ENCODE measurements around the gene GTF2IRD2.
"Not testable (repeated sequence)": the region's sequence is repeated elsewhere in the genome, so short reads cannot be mapped to it uniquely, and the experiment has no call there.

GTF2IRD2 gene

GRCh38 chr7:74766509-74766908 is 84.9 kb downstream of the GTF2IRD2 start:
- H3K27me3 Mint-ChIP-seq (ENCODE audit: low read depth); H3K27ac Mint-ChIP-seq; H3K9me3 Mint-ChIP-seq; H3K4me3 Mint-ChIP-seq; H3K4me1 Mint-ChIP-seq; H3K36me3 Mint-ChIP-seq (ENCODE audit: low read depth): not testable (repeated sequence)

- H3K36me3 Mint-ChIP-seq (ENCODE audit: low read depth); H3K4me3 Mint-ChIP-seq; H3K9me3 Mint-ChIP-seq; H3K27ac Mint-ChIP-seq; H3K27me3 Mint-ChIP-seq (ENCODE audit: low read depth); H3K4me1 Mint-ChIP-seq: not testable (repeated sequence)
Observed at GRCh38 chr7:74765205-74765918, 86.0 kb downstream of the GTF2IRD2 start.

DNA sequence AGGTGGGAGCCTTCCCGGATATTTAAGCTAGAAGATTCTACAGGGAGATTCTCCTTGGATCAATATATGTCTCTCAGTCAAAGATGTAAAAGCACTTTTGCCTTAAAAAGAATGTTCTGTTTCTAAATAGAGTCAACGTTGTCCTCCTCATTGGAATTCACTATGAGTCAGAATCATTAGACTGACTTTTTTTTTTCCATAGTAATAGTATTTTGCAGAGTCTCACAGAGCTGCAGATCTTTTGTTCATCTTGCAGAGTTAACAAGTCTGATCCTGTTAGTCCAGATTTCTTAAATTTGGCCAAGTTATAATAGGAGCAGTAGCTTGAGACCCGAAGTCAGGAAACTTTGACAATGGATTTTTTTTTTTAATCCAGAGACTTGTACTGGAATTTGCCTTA is 92.4 kb downstream of the GTF2IRD2 start:
- H3K27ac Mint-ChIP-seq; H3K4me3 Mint-ChIP-seq; H3K27me3 Mint-ChIP-seq (ENCODE audit: low read depth); H3K4me1 Mint-ChIP-seq; H3K9me3 Mint-ChIP-seq; H3K36me3 Mint-ChIP-seq (ENCODE audit: low read depth): not testable (repeated sequence)

DNA sequence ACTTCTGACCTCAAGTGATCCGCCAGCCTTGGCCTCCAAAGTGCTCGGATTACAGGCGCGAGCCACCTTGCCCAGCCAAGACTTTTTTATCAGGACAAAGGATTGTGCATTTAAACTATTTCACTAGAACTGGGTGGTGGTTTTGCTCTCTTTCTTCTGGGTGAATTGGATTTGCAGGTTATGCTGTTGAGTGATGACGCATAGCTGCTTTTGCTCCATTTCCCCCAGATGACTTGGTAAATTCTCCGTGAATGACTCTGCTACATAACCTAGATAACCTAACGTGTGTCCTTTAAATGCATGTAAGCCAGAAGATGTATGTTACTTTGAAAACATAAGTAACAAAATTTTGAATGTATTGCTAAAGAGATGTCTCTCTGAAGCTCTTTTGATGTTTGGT is 93.1 kb downstream of the GTF2IRD2 start:
- H3K9me3 Mint-ChIP-seq; H3K4me1 Mint-ChIP-seq; H3K27ac Mint-ChIP-seq; H3K4me3 Mint-ChIP-seq; H3K36me3 Mint-ChIP-seq (ENCODE audit: low read depth); H3K27me3 Mint-ChIP-seq (ENCODE audit: low read depth): not testable (repeated sequence)

GRCh38 chr7:74756673-74757072 is 94.7 kb downstream of the GTF2IRD2 start:
- not testable (repeated sequence) for H3K27me3 Mint-ChIP-seq (ENCODE audit: low read depth); H3K4me1 Mint-ChIP-seq; H3K4me3 Mint-ChIP-seq; H3K36me3 Mint-ChIP-seq (ENCODE audit: low read depth); H3K9me3 Mint-ChIP-seq; H3K27ac Mint-ChIP-seq

- H3K27ac Mint-ChIP-seq; H3K4me1 Mint-ChIP-seq; H3K4me3 Mint-ChIP-seq; H3K27me3 Mint-ChIP-seq (ENCODE audit: low read depth); H3K36me3 Mint-ChIP-seq (ENCODE audit: low read depth); H3K9me3 Mint-ChIP-seq: not testable (repeated sequence)
Observed at GRCh38 chr7:74753921-74754482, 97.4 kb downstream of the GTF2IRD2 start.
